HCT116 (cell line): ENCODE data around the gene OTUD3. TPM values are rescaled to one million over a fixed set of nuclear protein-coding genes. Genes with fewer than 3 reads are reported as not detected.

Experiments
- ATAC-seq: fragments of 200-7000 bp; cut with Tn5 transposase; 2 replicates; pipeline ENCODE4 v1.9.1; 2020; ENCODE audit warnings: mild to moderate bottlenecking, moderate library complexity
- BruUV-seq: library from RNA; stranded (reverse); fragments of 400-500 nt; replicated peaks from 2 replicates; lab custom pipeline; 2021; lab: Mats Ljungman, UMichigan
- CTCF ChIA-PET: fragments of 300-600 bp; sonication (Branson Sonifier 250); formaldehyde crosslinking; loops from one replicate; lab custom pipeline; 2021; ENCODE audit warnings: antibody characterized with exemption; lab: Charles Lee
- POLR2A ChIA-PET: fragments of 300-600, 350-600 bp; sonication (Branson Sonifier 250); formaldehyde crosslinking; loops from one replicate; lab custom pipeline; 2021; ENCODE audit warnings: antibody characterized with exemption; lab: Charles Lee
- RAD21 ChIA-PET, 2 experiments: fragments of 300-600 bp; sonication (Branson Sonifier 250); formaldehyde crosslinking; loops; one replicate each; lab custom pipeline; 2023; ENCODE audit warnings: low total read pairs in 2 of 2; ENCODE audit not compliant: uncharacterized antibody in 2 of 2, unreplicated experiment in 2 of 2, low non-redundant PET in 1 of 2; lab: Charles Lee
- DNase-seq: peaks from one replicate; pipeline ENCODE4 v3.0.0-alpha.2; 2010; ENCODE audit warnings: low read depth, low spot score
- H2AFZ ChIP-seq: fragments of 200-600 bp; shearing (Covaris generic), sonication (generic); 2 replicates; pipeline ENCODE4 v1.6.1; 2017; ENCODE audit warnings: low read depth, mixed run types, mixed read lengths, antibody characterized with exemption, low read length; ENCODE audit not compliant: poor library complexity, severe bottlenecking
- H3K27ac ChIP-seq: 2 replicates; pipeline ENCODE4 v1.5.1; 2012; ENCODE audit warnings: low read depth, low read length
- H3K27me3 ChIP-seq: fragments of 200-600 bp; sonication (generic); 2 replicates; pipeline ENCODE4 v1.6.1; 2016; ENCODE audit warnings: mixed run types, low read length, mixed read lengths; ENCODE audit not compliant: insufficient read depth
- H3K36me3 ChIP-seq, 2 experiments: fragments of 200-500 bp in 1 of 2; fragments of 200-600 bp in 1 of 2; sonication (Bioruptor generic) in 1 of 2; sonication (generic) in 1 of 2; 2 replicates each; pipeline versions ENCODE4 v1.5.1 to v1.6.1; 2014 to 2016; ENCODE audit warnings: low read length in 2 of 2, inconsistent platforms in 1 of 2, mixed read lengths in 1 of 2, mixed run types in 1 of 2; ENCODE audit not compliant: insufficient read depth in 2 of 2, control insufficient read depth in 1 of 2
- H3K4me1 ChIP-seq, 2 experiments: fragments of 200-600 bp in 1 of 2; sonication (generic) in 1 of 2; 2 replicates each; pipeline versions ENCODE4 v1.5.1 to v1.6.1; 2012 to 2017; ENCODE audit warnings: low read length in 2 of 2, inconsistent platforms in 1 of 2, mild to moderate bottlenecking in 1 of 2, mixed read lengths in 1 of 2, mixed run types in 1 of 2, moderate library complexity in 1 of 2; ENCODE audit not compliant: insufficient read depth in 2 of 2, control insufficient read depth in 1 of 2
- H3K4me2 ChIP-seq: fragments of 200-600 bp; sonication (generic); 2 replicates; pipeline ENCODE4 v1.6.1; 2017; ENCODE audit warnings: mixed run types, low read length, mixed read lengths
- H3K4me3 ChIP-seq, 2 experiments: fragments of 200-600 bp in 1 of 2; sonication (generic) in 1 of 2; replicated peaks in 1 of 2; 2 replicates each; pipeline ENCODE4 v1.5.1; 2011 to 2016; ENCODE audit warnings: low read length in 2 of 2, control low read depth in 1 of 2, low read depth in 1 of 2, mild to moderate bottlenecking in 1 of 2, mixed read lengths in 1 of 2, mixed run types in 1 of 2
- H3K79me2 ChIP-seq: fragments of 200-600 bp; sonication (generic); 2 replicates; pipeline ENCODE4 v1.6.1; 2017; ENCODE audit warnings: mild to moderate bottlenecking, mixed run types, low read length, moderate library complexity, mixed read lengths; ENCODE audit not compliant: insufficient read depth
- H3K9ac ChIP-seq: fragments of 200-600 bp; sonication (generic); 2 replicates; pipeline ENCODE4 v1.6.1; 2016; ENCODE audit warnings: low read length, mixed read lengths
- H3K9me2 ChIP-seq: fragments of 200-600 bp; sonication (generic), shearing (Covaris generic); 2 replicates; pipeline ENCODE4 v1.6.1; 2017; ENCODE audit warnings: mixed run types, mild to moderate bottlenecking, moderate library complexity; ENCODE audit not compliant: insufficient read depth
- H3K9me3 ChIP-seq, 2 experiments: fragments of 200-500 bp in 1 of 2; fragments of 200-600 bp in 1 of 2; sonication (Bioruptor generic) in 1 of 2; sonication (generic) in 1 of 2; 2 replicates each; pipeline ENCODE4 v1.6.1; 2014 to 2017; ENCODE audit warnings: low read length in 2 of 2, mixed read lengths in 2 of 2, inconsistent platforms in 1 of 2, low read depth in 1 of 2, mild to moderate bottlenecking in 1 of 2, mixed run types in 1 of 2, moderate library complexity in 1 of 2; ENCODE audit not compliant: control insufficient read depth in 1 of 2, insufficient read depth in 1 of 2
- H4K20me1 ChIP-seq: fragments of 200-600 bp; sonication (generic), shearing (Covaris generic); 2 replicates; pipeline ENCODE4 v1.6.1; 2017; ENCODE audit warnings: mixed run types, mild to moderate bottlenecking, moderate library complexity; ENCODE audit not compliant: insufficient read depth
- CBX3 ChIP-seq: IDR thresholded peaks from 2 replicates; pipeline ENCODE4 v1.6.1; 2012; ENCODE audit warnings: low read depth
- EGR1 ChIP-seq: IDR thresholded peaks from 2 replicates; pipeline ENCODE4 v1.6.1; 2012; ENCODE audit warnings: low read depth
- EZH2 ChIP-seq: fragments of 200-600 bp; sonication (generic); IDR thresholded peaks from 2 replicates; pipeline ENCODE4 v1.6.1; 2017; ENCODE audit warnings: antibody characterized with exemption, mixed run types
- EZH2phosphoT487 ChIP-seq: fragments of 200-600 bp; IDR thresholded peaks from 2 replicates; pipeline ENCODE4 v1.6.1; 2018; ENCODE audit warnings: antibody characterized with exemption, borderline replicate concordance
- FOSL1 ChIP-seq: IDR thresholded peaks from 2 replicates; pipeline ENCODE4 v1.6.1; 2012; ENCODE audit warnings: low read depth
- POLR2A ChIP-seq: IDR thresholded peaks from 2 replicates; pipeline ENCODE4 v1.7.0; 2011; ENCODE audit warnings: borderline replicate concordance; ENCODE audit not compliant: insufficient read depth, insufficient read length; ENCODE audit errors: extremely low read depth
- POLR2AphosphoS5 ChIP-seq: IDR thresholded peaks from 2 replicates; pipeline ENCODE4 v1.6.1; 2011; ENCODE audit warnings: mild to moderate bottlenecking, low read depth, low read length, moderate library complexity
- RAD21 ChIP-seq: IDR thresholded peaks from 2 replicates; pipeline ENCODE4 v1.6.1; 2012; ENCODE audit warnings: low read depth, mild to moderate bottlenecking
- REST ChIP-seq: IDR thresholded peaks from 2 replicates; pipeline ENCODE4 v1.6.1; 2012; ENCODE audit warnings: low read depth
- SIN3A ChIP-seq: IDR thresholded peaks from 2 replicates; pipeline ENCODE4 v1.6.1; 2012; ENCODE audit warnings: low read depth
- SRF ChIP-seq: IDR thresholded peaks from 2 replicates; pipeline ENCODE4 v1.6.1; 2012; ENCODE audit warnings: low read depth
- YY1 ChIP-seq: IDR thresholded peaks from 2 replicates; pipeline ENCODE4 v1.6.1; 2011; ENCODE audit warnings: low read length, low read depth, moderate library complexity, mild to moderate bottlenecking; ENCODE audit not compliant: insufficient replicate concordance; ENCODE audit errors: extremely low read depth
- ZFX ChIP-seq: fragments of 450-650 bp; IDR thresholded peaks from 2 replicates; pipeline ENCODE4 v1.6.1; 2017
- ZNF274 ChIP-seq: fragments of 200-500 bp; sonication (Bioruptor generic); IDR thresholded peaks from 2 replicates; pipeline ENCODE4 v1.6.1; 2014; ENCODE audit warnings: mild to moderate bottlenecking, low read depth, low read length, inconsistent platforms
- intact Hi-C: fragments of 100-400 bp; cut with micrococcal nuclease; formaldehyde crosslinking; loops from 2 replicates; pipeline ENCODE4 v1.10.0; 2022
- total RNA-seq: library from RNA; stranded (reverse); gene quantifications from one replicate; pipeline ENCODE4 v1.2.1, GENCODE V29; 2021; ENCODE audit not compliant: unreplicated experiment
- TF ChIP-seq, protein P1 (sequence below): IDR thresholded peaks from 2 replicates; pipeline ENCODE4 v1.6.1; 2011; ENCODE audit warnings: mild to moderate bottlenecking, low read length, moderate library complexity; ENCODE audit not compliant: insufficient replicate concordance; ENCODE audit errors: extremely low read depth
- TF ChIP-seq, protein P2 (sequence below): IDR thresholded peaks from 2 replicates; pipeline ENCODE4 v1.6.1; 2012
- TF ChIP-seq, protein P3 (sequence below): IDR thresholded peaks from 2 replicates; pipeline ENCODE4 v1.6.1; 2012

The OTUD3 gene
- total RNA-seq, 1 experiment from 2014 or later = 15.0 TPM

DNA sequence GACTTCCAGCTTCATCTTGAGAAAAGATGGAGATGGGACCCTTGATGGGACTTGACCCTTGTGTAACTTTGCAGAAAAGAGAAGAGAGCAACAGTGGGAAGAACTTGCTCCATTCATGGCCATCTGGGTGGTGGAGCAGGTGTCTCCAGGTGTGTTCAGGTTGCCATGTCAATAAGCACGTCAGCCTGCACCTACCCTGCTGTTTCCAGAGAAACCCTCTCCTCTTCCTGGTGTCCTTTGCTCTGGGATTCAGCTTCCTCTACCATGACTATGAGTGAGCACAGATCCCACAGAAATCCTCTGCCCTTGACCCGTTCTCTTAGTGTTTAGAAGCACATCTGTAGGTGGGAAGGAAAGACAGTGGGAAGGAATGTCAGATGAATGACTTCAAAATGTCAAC is 21.8 kb upstream of the OTUD3 start:
- Histone ChIP-seq H3K9me2 (no peaks in the 10 kb centered on the region), H3K79me2 (no peaks in the 10 kb centered on the region), H4K20me1 (no peaks in the 10 kb centered on the region), H3K27ac (no peak overlapping the region), H3K9ac (no peak overlapping the region), H3K36me3 (no peaks in the 10 kb centered on the region), H3K4me3 (no peak overlapping the region), H3K27me3 (no peaks in the 10 kb centered on the region), H3K4me2 (0 out of 2 replicates have a peak overlapping the region, but pooled peaks have one; percentile 37), H3K4me1 (peaks cover 6 to 12% of the 10 kb centered on the region in 2 experiments; a peak in 3 of 4 replicates), H3K9me3 (peaks cover 3 to 4% of the 10 kb centered on the region in 2 experiments; a peak in 1 of 4 replicates), H2AFZ (no peak overlapping the region)
- ChIA-PET RAD21 (no interaction called here), CTCF (no interaction called here), POLR2A (no interaction called here)
- TF ChIP-seq POLR2A (no peak), EGR1 (no peak), RAD21 (no peak), ZNF274 (no peak), YY1 (no peak), ZFX (no peak), EZH2phosphoT487 (no peak), REST (no peak), SIN3A (no peak), CBX3 (no peak), EZH2 (no peak), SRF (no peak), POLR2AphosphoS5 (no peak), FOSL1 (no peak)
- TF ChIP-seq, protein P1, sequence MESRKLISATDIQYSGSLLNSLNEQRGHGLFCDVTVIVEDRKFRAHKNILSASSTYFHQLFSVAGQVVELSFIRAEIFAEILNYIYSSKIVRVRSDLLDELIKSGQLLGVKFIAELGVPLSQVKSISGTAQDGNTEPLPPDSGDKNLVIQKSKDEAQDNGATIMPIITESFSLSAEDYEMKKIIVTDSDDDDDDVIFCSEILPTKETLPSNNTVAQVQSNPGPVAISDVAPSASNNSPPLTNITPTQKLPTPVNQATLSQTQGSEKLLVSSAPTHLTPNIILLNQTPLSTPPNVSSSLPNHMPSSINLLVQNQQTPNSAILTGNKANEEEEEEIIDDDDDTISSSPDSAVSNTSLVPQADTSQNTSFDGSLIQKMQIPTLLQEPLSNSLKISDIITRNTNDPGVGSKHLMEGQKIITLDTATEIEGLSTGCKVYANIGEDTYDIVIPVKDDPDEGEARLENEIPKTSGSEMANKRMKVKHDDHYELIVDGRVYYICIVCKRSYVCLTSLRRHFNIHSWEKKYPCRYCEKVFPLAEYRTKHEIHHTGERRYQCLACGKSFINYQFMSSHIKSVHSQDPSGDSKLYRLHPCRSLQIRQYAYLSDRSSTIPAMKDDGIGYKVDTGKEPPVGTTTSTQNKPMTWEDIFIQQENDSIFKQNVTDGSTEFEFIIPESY = no peak
- TF ChIP-seq, protein P2, sequence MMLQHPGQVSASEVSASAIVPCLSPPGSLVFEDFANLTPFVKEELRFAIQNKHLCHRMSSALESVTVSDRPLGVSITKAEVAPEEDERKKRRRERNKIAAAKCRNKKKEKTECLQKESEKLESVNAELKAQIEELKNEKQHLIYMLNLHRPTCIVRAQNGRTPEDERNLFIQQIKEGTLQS = no peak
- TF ChIP-seq, protein P3, sequence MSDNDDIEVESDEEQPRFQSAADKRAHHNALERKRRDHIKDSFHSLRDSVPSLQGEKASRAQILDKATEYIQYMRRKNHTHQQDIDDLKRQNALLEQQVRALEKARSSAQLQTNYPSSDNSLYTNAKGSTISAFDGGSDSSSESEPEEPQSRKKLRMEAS = no peak
- DNase-seq = no peak
- no TSS peak for BruUV-seq
- ATAC-seq = no peak
- intact Hi-C loops = no loop called here
